Measurements from ENCODE around the gene ZNF697. TPM values are rescaled to one million over a fixed set of nuclear protein-coding genes. Genes with fewer than 3 reads are reported as not detected.
"Not testable (repeated sequence)": the region's sequence is repeated elsewhere in the genome, so short reads cannot be mapped to it uniquely, and the experiment has no call there.

The ZNF697 gene
- total RNA-seq, 1 donor from 2014 or later, result 46.1 TPM

DNA sequence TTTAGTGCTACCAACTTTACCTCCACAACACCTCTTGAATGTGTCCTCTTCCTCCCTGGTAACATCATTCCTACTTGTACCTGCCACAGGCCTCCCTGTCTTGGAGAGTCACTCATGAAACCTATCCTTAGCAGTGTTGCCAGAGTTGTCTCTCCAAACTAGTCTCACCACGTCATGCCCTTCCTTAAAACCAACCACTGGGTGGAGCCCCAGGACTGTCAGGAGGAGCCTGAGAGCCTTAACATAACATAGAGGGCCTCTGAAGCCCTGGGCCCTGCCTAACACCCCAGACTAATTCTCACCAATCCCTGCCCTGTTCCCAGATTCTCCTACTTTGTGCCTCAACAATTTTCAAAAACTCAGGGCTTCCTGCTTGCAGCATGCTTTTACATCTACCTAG lies 65.3 kb downstream of the ZNF697 start:
- peak; percentile 35 for DNase-seq (ENCODE audit: low read depth)
- Histone ChIP-seq H3K9ac (ENCODE audit: low read length) (no peak overlapping the region), H3K4me1 (ENCODE audit: insufficient read depth, low read length) (no peaks in the 10 kb centered on the region), H3K79me2 (ENCODE audit: insufficient read depth, low read length) (no peaks in the 10 kb centered on the region), H4K20me1 (ENCODE audit: insufficient read depth, low read length) (no peaks in the 10 kb centered on the region), H3K4me3 (ENCODE audit: insufficient read depth, low read depth, low read length) (no peak overlapping the region), H3K27me3 (ENCODE audit: insufficient read depth, low read length) (peaks cover 5% of the 10 kb centered on the region), H3K4me2 (ENCODE audit: low read length) (no peak overlapping the region), H2AFZ (ENCODE audit: low read depth, low read length) (no peak overlapping the region), H3K9me3 (ENCODE audit: insufficient read depth, low read depth, low read length) (no peaks in the 10 kb centered on the region), H3K36me3 (ENCODE audit: insufficient read depth, low read length) (no peaks in the 10 kb centered on the region), H3K27ac (ENCODE audit: low read depth, low read length) (no peak overlapping the region)
- H3K4me3 Mint-ChIP-seq (ENCODE audit: unreplicated experiment), result no peak overlapping the region
- TF ChIP-seq, protein P1, sequence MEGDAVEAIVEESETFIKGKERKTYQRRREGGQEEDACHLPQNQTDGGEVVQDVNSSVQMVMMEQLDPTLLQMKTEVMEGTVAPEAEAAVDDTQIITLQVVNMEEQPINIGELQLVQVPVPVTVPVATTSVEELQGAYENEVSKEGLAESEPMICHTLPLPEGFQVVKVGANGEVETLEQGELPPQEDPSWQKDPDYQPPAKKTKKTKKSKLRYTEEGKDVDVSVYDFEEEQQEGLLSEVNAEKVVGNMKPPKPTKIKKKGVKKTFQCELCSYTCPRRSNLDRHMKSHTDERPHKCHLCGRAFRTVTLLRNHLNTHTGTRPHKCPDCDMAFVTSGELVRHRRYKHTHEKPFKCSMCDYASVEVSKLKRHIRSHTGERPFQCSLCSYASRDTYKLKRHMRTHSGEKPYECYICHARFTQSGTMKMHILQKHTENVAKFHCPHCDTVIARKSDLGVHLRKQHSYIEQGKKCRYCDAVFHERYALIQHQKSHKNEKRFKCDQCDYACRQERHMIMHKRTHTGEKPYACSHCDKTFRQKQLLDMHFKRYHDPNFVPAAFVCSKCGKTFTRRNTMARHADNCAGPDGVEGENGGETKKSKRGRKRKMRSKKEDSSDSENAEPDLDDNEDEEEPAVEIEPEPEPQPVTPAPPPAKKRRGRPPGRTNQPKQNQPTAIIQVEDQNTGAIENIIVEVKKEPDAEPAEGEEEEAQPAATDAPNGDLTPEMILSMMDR (IDR thresholded peaks at IDR 0.05; ENCODE audit: insufficient read depth, low read depth, low read length), result peak; percentile 27
- TF ChIP-seq EZH2 (IDR thresholded peaks at IDR 0.05; ENCODE audit: insufficient read depth, low read length), result no peak
- FAIRE-seq, result no peak
- peaks cover 13% of the 10 kb centered on the region for H3K9me3 Mint-ChIP-seq (ENCODE audit: unreplicated experiment)
- peaks cover 9% of the 10 kb centered on the region for H3K36me3 Mint-ChIP-seq (ENCODE audit: low read depth, unreplicated experiment)
- peak overlapping the region; percentile 63 for H3K27ac Mint-ChIP-seq (ENCODE audit: unreplicated experiment)
- no peaks in the 10 kb centered on the region for H3K27me3 Mint-ChIP-seq (ENCODE audit: low read depth, unreplicated experiment)
- H3K4me1 Mint-ChIP-seq (ENCODE audit: low read depth, unreplicated experiment), result peaks cover 43% of the 10 kb centered on the region

DNA sequence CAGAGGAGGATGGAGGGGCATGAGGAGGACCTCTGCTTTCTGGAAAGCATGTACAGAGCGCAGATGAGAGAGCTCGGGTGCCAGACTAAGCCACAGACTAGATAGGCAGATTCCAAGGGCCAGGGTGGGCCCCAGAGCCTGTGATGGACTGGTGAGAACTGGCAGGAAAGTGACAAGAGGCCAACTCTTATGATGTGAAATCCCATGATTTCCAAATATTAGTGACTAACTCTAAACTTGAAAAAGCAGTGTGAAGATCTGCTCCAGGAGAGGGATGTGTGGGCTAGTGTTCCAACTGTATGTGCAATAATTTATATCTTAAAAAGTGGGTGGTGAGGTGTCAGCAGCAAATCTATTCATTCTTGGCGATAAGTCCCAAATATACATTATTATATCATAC lies 67.0 kb downstream of the ZNF697 start:
- not testable (repeated sequence) for H3K79me2 ChIP-seq (ENCODE audit: insufficient read depth, low read length); H2AFZ ChIP-seq (ENCODE audit: low read depth, low read length); H4K20me1 ChIP-seq (ENCODE audit: insufficient read depth, low read length); H3K9ac ChIP-seq (ENCODE audit: low read length); H3K4me3 ChIP-seq (ENCODE audit: insufficient read depth, low read depth, low read length); H3K36me3 ChIP-seq (ENCODE audit: insufficient read depth, low read length); FAIRE-seq; H3K27me3 Mint-ChIP-seq (ENCODE audit: low read depth, unreplicated experiment); H3K27ac Mint-ChIP-seq (ENCODE audit: unreplicated experiment); H3K4me1 ChIP-seq (ENCODE audit: insufficient read depth, low read length); H3K27ac ChIP-seq (ENCODE audit: low read depth, low read length); H3K4me2 ChIP-seq (ENCODE audit: low read length); DNase-seq (ENCODE audit: low read depth); H3K27me3 ChIP-seq (ENCODE audit: insufficient read depth, low read length); H3K9me3 ChIP-seq (ENCODE audit: insufficient read depth, low read depth, low read length); H3K4me3 Mint-ChIP-seq (ENCODE audit: unreplicated experiment)
- Mint-ChIP-seq H3K9me3 (ENCODE audit: unreplicated experiment) (peaks cover 13% of the 10 kb centered on the region), H3K4me1 (ENCODE audit: low read depth, unreplicated experiment) (peaks cover 30% of the 10 kb centered on the region), H3K36me3 (ENCODE audit: low read depth, unreplicated experiment) (peaks cover 14% of the 10 kb centered on the region)

DNA sequence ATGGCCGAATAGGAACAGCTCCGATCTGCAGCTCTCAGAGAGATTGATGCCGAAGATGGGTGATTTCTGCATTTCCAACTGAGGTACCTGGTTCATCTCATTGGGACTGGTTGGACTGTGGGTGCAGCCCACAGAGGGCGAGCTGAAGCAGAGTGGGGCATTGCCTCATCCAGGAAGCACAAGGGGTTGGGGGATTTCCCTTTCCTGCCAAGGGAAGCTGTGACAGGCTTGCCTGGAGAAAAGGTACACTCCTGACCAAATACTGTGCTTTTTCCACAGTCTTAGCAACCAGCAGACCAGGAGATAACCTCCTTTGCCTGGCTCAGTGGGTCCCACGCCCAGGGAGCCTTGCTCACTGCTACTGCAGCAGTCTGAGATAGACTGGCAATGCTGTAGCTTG lies 74.2 kb downstream of the ZNF697 start:
- peaks cover 5% of the 10 kb centered on the region for H3K27me3 Mint-ChIP-seq (ENCODE audit: low read depth, unreplicated experiment)
- Histone ChIP-seq H2AFZ (ENCODE audit: low read depth, low read length) (no peak overlapping the region), H3K27ac (ENCODE audit: low read depth, low read length) (no peak overlapping the region), H4K20me1 (ENCODE audit: insufficient read depth, low read length) (no peaks in the 10 kb centered on the region), H3K36me3 (ENCODE audit: insufficient read depth, low read length) (no peaks in the 10 kb centered on the region), H3K9me3 (ENCODE audit: insufficient read depth, low read depth, low read length) (no peaks in the 10 kb centered on the region), H3K4me1 (ENCODE audit: insufficient read depth, low read length) (no peaks in the 10 kb centered on the region), H3K4me3 (ENCODE audit: insufficient read depth, low read depth, low read length) (no peak overlapping the region), H3K79me2 (ENCODE audit: insufficient read depth, low read length) (no peaks in the 10 kb centered on the region), H3K9ac (ENCODE audit: low read length) (no peak overlapping the region), H3K4me2 (ENCODE audit: low read length) (no peak overlapping the region), H3K27me3 (ENCODE audit: insufficient read depth, low read length) (no peaks in the 10 kb centered on the region)
- no peak for FAIRE-seq
- peaks cover 11% of the 10 kb centered on the region for H3K4me1 Mint-ChIP-seq (ENCODE audit: low read depth, unreplicated experiment)
- no peak for TF ChIP-seq EZH2 (IDR thresholded peaks at IDR 0.05; ENCODE audit: insufficient read depth, low read length)
- TF ChIP-seq, protein P1 (IDR thresholded peaks at IDR 0.05; ENCODE audit: insufficient read depth, low read depth, low read length), result no peak
- no peak overlapping the region for H3K27ac Mint-ChIP-seq (ENCODE audit: unreplicated experiment)
- peaks cover 22% of the 10 kb centered on the region for H3K36me3 Mint-ChIP-seq (ENCODE audit: low read depth, unreplicated experiment)
- H3K4me3 Mint-ChIP-seq (ENCODE audit: unreplicated experiment), result peak overlapping the region; percentile 29
- peaks cover 15% of the 10 kb centered on the region for H3K9me3 Mint-ChIP-seq (ENCODE audit: unreplicated experiment)
- no peak for DNase-seq (ENCODE audit: low read depth)

DNA sequence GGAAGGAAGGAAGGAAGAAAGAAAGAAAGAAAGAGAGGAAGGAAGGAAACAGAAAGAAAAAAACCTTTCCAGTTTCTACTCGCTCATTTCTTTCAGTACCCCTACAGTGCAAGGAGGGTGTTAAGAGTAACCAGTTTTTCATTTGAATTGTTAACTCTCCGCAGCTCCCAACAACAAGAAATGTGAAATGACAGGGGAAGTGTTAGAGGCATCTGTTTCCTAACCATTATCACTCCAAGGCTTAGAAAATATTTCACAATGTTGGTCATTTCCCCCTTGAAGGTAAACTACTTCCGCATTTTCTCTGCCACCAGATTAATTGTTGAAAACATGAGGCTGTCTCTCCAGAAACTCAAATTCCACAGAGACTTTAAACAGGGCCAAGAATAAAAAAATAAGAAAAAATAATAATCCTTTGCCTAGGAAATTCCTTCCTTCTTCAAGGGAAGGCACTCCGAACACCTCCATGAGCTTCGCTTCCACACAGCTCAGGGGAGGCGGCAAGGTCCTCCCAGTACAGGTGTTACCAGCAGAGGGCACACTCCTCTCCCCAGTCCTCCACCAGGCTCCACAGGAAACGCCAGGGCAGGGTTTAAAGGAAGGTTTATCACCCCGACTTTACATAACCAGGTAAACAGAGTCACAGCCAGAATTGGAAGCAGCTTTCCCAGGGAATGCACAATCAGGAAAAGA lies 78.0 kb downstream of the ZNF697 start:
- H3K9me3 ChIP-seq (ENCODE audit: insufficient read depth, low read depth, low read length); H3K27ac ChIP-seq (ENCODE audit: low read depth, low read length); H3K4me2 ChIP-seq (ENCODE audit: low read length); H3K9me3 Mint-ChIP-seq (ENCODE audit: unreplicated experiment); DNase-seq (ENCODE audit: low read depth); FAIRE-seq; H3K9ac ChIP-seq (ENCODE audit: low read length); H3K27me3 ChIP-seq (ENCODE audit: insufficient read depth, low read length); H2AFZ ChIP-seq (ENCODE audit: low read depth, low read length); H4K20me1 ChIP-seq (ENCODE audit: insufficient read depth, low read length); H3K27me3 Mint-ChIP-seq (ENCODE audit: low read depth, unreplicated experiment); H3K4me1 ChIP-seq (ENCODE audit: insufficient read depth, low read length); H3K27ac Mint-ChIP-seq (ENCODE audit: unreplicated experiment); H3K79me2 ChIP-seq (ENCODE audit: insufficient read depth, low read length); H3K4me3 Mint-ChIP-seq (ENCODE audit: unreplicated experiment); H3K4me3 ChIP-seq (ENCODE audit: insufficient read depth, low read depth, low read length); H3K36me3 ChIP-seq (ENCODE audit: insufficient read depth, low read length): not testable (repeated sequence)
- Mint-ChIP-seq H3K4me1 (ENCODE audit: low read depth, unreplicated experiment) (peaks cover 22% of the 10 kb centered on the region), H3K36me3 (ENCODE audit: low read depth, unreplicated experiment) (peaks cover 17% of the 10 kb centered on the region)

All from astrocyte (in vitro differentiated cells and primary cell).